H1 (cell line): ENCODE results near the gene UFD1. TPM values are rescaled to one million over a fixed set of nuclear protein-coding genes. Genes with fewer than 3 reads are reported as not detected.

ENCODE experiments used
- EZH2 ChIP-seq: fragments of 200-600 bp; sonication (generic); IDR thresholded peaks from 2 replicates; pipeline ENCODE4 v1.7.1; 2012; ENCODE audit warnings: low read depth, mild to moderate bottlenecking, moderate library complexity, low read length, inconsistent platforms; ENCODE audit not compliant: severe bottlenecking
- JUND ChIP-seq: IDR thresholded peaks from 2 replicates; pipeline ENCODE4 v1.6.1; 2011; ENCODE audit warnings: mild to moderate bottlenecking, improper control_type of control experiment, low read length
- MAFK ChIP-seq: IDR thresholded peaks from 2 replicates; pipeline ENCODE4 v1.6.1; 2012; ENCODE audit warnings: low read depth, mild to moderate bottlenecking, improper control_type of control experiment, low read length
- POLR2AphosphoS5 ChIP-seq: IDR thresholded peaks from 2 replicates; pipeline ENCODE4 v1.6.1; 2011; ENCODE audit warnings: low read depth, low read length
- POU5F1 ChIP-seq: IDR thresholded peaks from 2 replicates; pipeline ENCODE4 v1.6.1; 2011; ENCODE audit warnings: low read depth, mild to moderate bottlenecking, low read length, moderate library complexity
- SAP30 ChIP-seq: fragments of 300-600 bp; sonication (generic); IDR thresholded peaks from 2 replicates; pipeline ENCODE4 v1.7.1; 2012; ENCODE audit warnings: low read length, moderate library complexity, mild to moderate bottlenecking, inconsistent platforms; ENCODE audit not compliant: insufficient read depth, insufficient replicate concordance
- SP2 ChIP-seq: IDR thresholded peaks from 2 replicates; pipeline ENCODE4 v1.6.1; 2012; ENCODE audit warnings: mild to moderate bottlenecking, low read length, inconsistent platforms
- polyA plus RNA-seq, 7 experiments: library from polyadenylated mRNA; depleted of rRNA in 3 of 7; stranded (reverse) in 5 of 7; unstranded in 2 of 7; fragments of >200 nt in 5 of 7; fragments of 200-250 nt in 2 of 7; gene quantifications; 1 replicate in 5 of 7; 2 replicates in 1 of 7; 4 replicates in 1 of 7; pipeline versions ENCODE4 v1.2.1 to v1.2.3, GENCODE V29; 2011 to 2013; ENCODE audit warnings: missing spikeins in 2 of 7, mixed read lengths in 2 of 7
- total RNA-seq: library from RNA; stranded (reverse); fragmentation: NEBNext Ultra II Directional; extraction: Animal tissue kit (Norgen Biotek cat#: 25700); gene quantifications from 2 replicates; pipeline ENCODE4 v1.2.1, GENCODE V29; 2021

Gene UFD1
- total and polyA plus RNA-seq, 2 of the 8 experiments (the other 6 are each of a cell fraction or from before 2014, with no cell fraction given), result 74.6 to 116 TPM

GRCh38 chr22:19483481-19484244 is 4.7 kb upstream of the UFD1 start (continued):
- TF ChIP-seq MAFK, result no peak
- no peak for TF ChIP-seq SAP30
- TF ChIP-seq EZH2, result no peak
- TF ChIP-seq POU5F1, result no peak
- no peak for TF ChIP-seq JUND
- no peak for TF ChIP-seq SP2
- TF ChIP-seq POLR2AphosphoS5, result no peak
